ENCODE measurements around the gene FNIP1. TPM values are rescaled to one million over a fixed set of nuclear protein-coding genes. Genes with fewer than 3 reads are reported as not detected.

FNIP1 gene
- total and polyA plus RNA-seq, 2 of the 13 experiments (the other 11 are each of a cell fraction or from before 2014, with no cell fraction given): 10.9 to 29.3 TPM

- Histone ChIP-seq H3K27ac (ENCODE audit: extremely low read length, insufficient read depth, low read length) (peak overlapping the region; percentile 94), H3K79me2 (ENCODE audit: insufficient read depth, low read length) (peaks cover 100% of the 10 kb centered on the region), H3K27me3 (ENCODE audit: control insufficient read depth in 1 of 2, insufficient read depth in 2 of 2, low read length in 2 of 2) (no peaks in the 10 kb centered on the region), H3K9ac (ENCODE audit: insufficient read depth, low read depth, low read length) (peak overlapping the region; percentile 73), H3K36me3 (replicated peaks in 1 of 2; ENCODE audit: control insufficient read depth in 1 of 2, insufficient read depth in 2 of 2, low read length in 2 of 2) (no peaks in the 10 kb centered on the region), H3K4me1 (ENCODE audit: insufficient read depth, low read length) (peaks cover 73% of the 10 kb centered on the region), H3K4me3 (replicated peaks in 1 of 3; ENCODE audit: insufficient read depth in 1 of 3, low read depth in 2 of 3, low read length in 3 of 3) (peak overlapping the region in 2 of 3 experiments; percentile 17 to 30; a peak in 3 of 6 replicates), H3K4me2 (ENCODE audit: low read depth, low read length) (peak overlapping the region; percentile 70), H4K20me1 (ENCODE audit: insufficient read depth, low read length) (peaks cover 10% of the 10 kb centered on the region; the same call in 1 of the 2 replicates), H2AFZ (ENCODE audit: low read length) (no peak overlapping the region), H3K9me3 (ENCODE audit: low read length) (no peaks in the 10 kb centered on the region)
- in situ Hi-C loops (cut with HindIII; ENCODE audit: extremely low pct_ligation_motif_present, low pct_unique_long_range_greater_than_20kb) (loop anchor here (10.0 kb wide), 1 partner anchor 394 kb away; no protein-coding TSS in a partner anchor), intact Hi-C loops (cut with micrococcal nuclease; ENCODE audit: unreplicated experiment) (no loop called here)
- no TSS peak for BruUV-seq (replicated peaks)
- DNase-seq (ENCODE audit: low spot score) (no peak), FAIRE-seq (no peak), ATAC-seq (no peak)
- whole genome bisulfite sequencing (ENCODE audit: low lambda C conversion rate): 25% methylated on average over 2 of the region's 2 CpGs
- CTCF ChIA-PET (ENCODE audit: low intra/inter-chr PET ratio, low total read pairs): no interaction called here
- POLR2A ChIA-PET: interaction anchor here (0.8 to 3.2 kb wide), 10 partner anchors 9 to 392 kb away, joined by 3 to 31 read pairs (median 9); partner anchors contain the start of gene FNIP1
- TF ChIP-seq SRF (IDR thresholded peaks at IDR 0.05; ENCODE audit: low read depth, low read length) (no peak), FOXA1 (IDR thresholded peaks at IDR 0.05) (no peak), FOXA1 (CRISPR knock-in tag; IDR thresholded peaks at IDR 0.05) (no peak), CEBPZ (IDR thresholded peaks at IDR 0.05; ENCODE audit: low read length) (no peak), ZBTB39 (CRISPR knock-in tag; IDR thresholded peaks at IDR 0.05) (no peak), REST (IDR thresholded peaks at IDR 0.05; ENCODE audit: borderline replicate concordance in 1 of 2, low read depth in 1 of 2, low read length in 2 of 2) (no peak), ZNF790 (CRISPR knock-in tag; IDR thresholded peaks at IDR 0.05; ENCODE audit: borderline replicate concordance) (no peak), ZGPAT (CRISPR knock-in tag; IDR thresholded peaks at IDR 0.05) (no peak), PHF21A (CRISPR knock-in tag; IDR thresholded peaks at IDR 0.05) (0 out of 2 replicates have a peak, but pooled peaks have one; percentile 6), THAP11 (CRISPR knock-in tag; IDR thresholded peaks at IDR 0.05) (peak; percentile 7; the same call in 1 of the 2 replicates), FOXK1 (CRISPR knock-in tag; IDR thresholded peaks at IDR 0.05; ENCODE audit: borderline replicate concordance, low read depth) (0 out of 2 replicates have a peak, but pooled peaks have one; percentile 2), ZFP36L1 (CRISPR knock-in tag; IDR thresholded peaks at IDR 0.05) (no peak)
Measured at GRCh38 chr5:131611064-131611381, 185.8 kb downstream of the FNIP1 start.

All from HepG2 (cell line).